IMR-90 (cell line): ENCODE results near the gene MPZL1. TPM values are rescaled to one million over a fixed set of nuclear protein-coding genes. Genes with fewer than 3 reads are reported as not detected.

Source experiments
- ATAC-seq: fragments of 200-7000 bp; cut with Tn5 transposase; 2 replicates; pipeline ENCODE4 v1.9.1; 2020; ENCODE audit warnings: low read depth, mild to moderate bottlenecking, moderate library complexity
- BruUV-seq: library from RNA; stranded (reverse); fragments of 400-500 nt; replicated peaks from 2 replicates; lab custom pipeline; 2021; lab: Mats Ljungman, UMichigan
- CTCF ChIA-PET: fragments of 300-600 bp; formaldehyde crosslinking; extraction: SDS; loops from one replicate; lab custom pipeline; 2021; ENCODE audit warnings: antibody characterized with exemption; lab: Yijun Ruan, JAX
- POLR2A ChIA-PET: fragments of 300-600 bp; sonication (Branson Sonifier 250); formaldehyde crosslinking; loops from one replicate; lab custom pipeline; 2022; ENCODE audit warnings: antibody characterized with exemption; ENCODE audit not compliant: unreplicated experiment; lab: Charles Lee
- DNase-seq: peaks from one replicate; pipeline ENCODE4 v3.0.0; 2013
- H2AFZ ChIP-seq: replicated peaks from 2 replicates; pipeline ENCODE3; 2013; ENCODE audit warnings: low read length, mild to moderate bottlenecking; ENCODE audit not compliant: poor library complexity
- H2AK5ac ChIP-seq: 2 replicates; pipeline ENCODE4 v1.6.1; 2013; ENCODE audit warnings: low read depth, low read length, inconsistent platforms
- H2AK9ac ChIP-seq: replicated peaks from 2 replicates; pipeline ENCODE3; 2013; ENCODE audit warnings: mild to moderate bottlenecking, low read depth, low read length, moderate library complexity; ENCODE audit not compliant: poor library complexity
- H2BK120ac ChIP-seq: 2 replicates; pipeline ENCODE4 v1.6.1; 2013; ENCODE audit warnings: low read depth, low read length, inconsistent platforms
- H2BK15ac ChIP-seq: 3 replicates; pipeline ENCODE4 v1.6.1; 2013; ENCODE audit warnings: low read depth, low read length, inconsistent platforms
- H2BK20ac ChIP-seq: 2 replicates; pipeline ENCODE4 v1.6.1; 2013; ENCODE audit warnings: low read depth, mild to moderate bottlenecking, inconsistent platforms, low read length, moderate library complexity
- H2BK5ac ChIP-seq: 2 replicates; pipeline ENCODE4 v1.6.1; 2013; ENCODE audit warnings: mild to moderate bottlenecking, low read depth, low read length, inconsistent platforms; ENCODE audit not compliant: poor library complexity, severe bottlenecking
- H3K14ac ChIP-seq: replicated peaks from 2 replicates; pipeline ENCODE4 v1.6.1; 2013; ENCODE audit warnings: low read depth, low read length, inconsistent platforms
- H3K18ac ChIP-seq: 2 replicates; pipeline ENCODE4 v1.6.1; 2013; ENCODE audit warnings: low read depth, low read length, control low read depth
- H3K23ac ChIP-seq: 2 replicates; pipeline ENCODE4 v1.6.1; 2013; ENCODE audit warnings: low read depth, low read length, inconsistent platforms
- H3K27ac ChIP-seq: 2 replicates; pipeline ENCODE4 v1.5.1; 2013; ENCODE audit warnings: mild to moderate bottlenecking, control low read depth, low read length; ENCODE audit not compliant: insufficient read depth
- H3K27me3 ChIP-seq: 2 replicates; pipeline ENCODE4 v1.6.1; 2013; ENCODE audit warnings: low read length; ENCODE audit not compliant: control insufficient read depth, insufficient read depth
- H3K36me3 ChIP-seq: 2 replicates; pipeline ENCODE4 v1.6.1; 2013; ENCODE audit warnings: low read length, mixed read lengths; ENCODE audit not compliant: control insufficient read depth, insufficient read depth
- H3K4ac ChIP-seq: 2 replicates; pipeline ENCODE4 v1.6.1; 2013; ENCODE audit warnings: low read depth, low read length, inconsistent platforms
- H3K4me1 ChIP-seq: 2 replicates; pipeline ENCODE4 v1.6.1; 2013; ENCODE audit warnings: low read length, mixed read lengths; ENCODE audit not compliant: control insufficient read depth, insufficient read depth
- H3K4me2 ChIP-seq: 2 replicates; pipeline ENCODE4 v1.6.1; 2013; ENCODE audit warnings: low read depth, mild to moderate bottlenecking, control low read depth, low read length, moderate library complexity
- H3K4me3 ChIP-seq: 2 replicates; pipeline ENCODE4 v1.5.1; 2013; ENCODE audit warnings: low read depth, mild to moderate bottlenecking, control low read depth, low read length, moderate library complexity; ENCODE audit not compliant: insufficient read depth
- H3K56ac ChIP-seq: 2 replicates; pipeline ENCODE4 v1.6.1; 2013; ENCODE audit warnings: low read length, inconsistent platforms; ENCODE audit not compliant: insufficient read depth; ENCODE audit errors: extremely low read depth
- H3K79me1 ChIP-seq, 2 experiments: 2 replicates each; pipeline ENCODE4 v1.6.1; 2013; ENCODE audit warnings: low read length in 2 of 2, inconsistent platforms in 1 of 2, low read depth in 1 of 2
- H3K9ac ChIP-seq: 2 replicates; pipeline ENCODE4 v1.6.1; 2013; ENCODE audit warnings: low read depth, low read length, control low read depth
- H3K9me1 ChIP-seq: 2 replicates; pipeline ENCODE4 v1.6.1; 2013; ENCODE audit warnings: low read length, inconsistent platforms; ENCODE audit not compliant: insufficient read depth
- H3K9me3 ChIP-seq: 2 replicates; pipeline ENCODE4 v1.6.1; 2013; ENCODE audit warnings: low read length; ENCODE audit not compliant: control insufficient read depth, insufficient read depth
- H4K20me1 ChIP-seq: 2 replicates; pipeline ENCODE4 v1.6.1; 2013; ENCODE audit warnings: low read length, inconsistent platforms; ENCODE audit not compliant: insufficient read depth
- H4K5ac ChIP-seq: 2 replicates; pipeline ENCODE4 v1.6.1; 2013; ENCODE audit warnings: mild to moderate bottlenecking, low read depth, low read length, control low read depth
- H4K8ac ChIP-seq, 2 experiments: 2 replicates each; pipeline ENCODE4 v1.6.1; 2013; ENCODE audit warnings: low read depth in 2 of 2, low read length in 2 of 2, control low read depth in 1 of 2, inconsistent platforms in 1 of 2
- H4K91ac ChIP-seq: 2 replicates; pipeline ENCODE4 v1.6.1; 2013; ENCODE audit warnings: low read depth, low read length, inconsistent platforms; ENCODE audit not compliant: insufficient read depth
- BHLHE40 ChIP-seq: fragments of 150-350 bp; IDR thresholded peaks from 2 replicates; pipeline ENCODE4 v1.6.1; 2016; ENCODE audit warnings: mild to moderate bottlenecking, low read depth, low read length
- CEBPB ChIP-seq: IDR thresholded peaks from 2 replicates; pipeline ENCODE4 v1.6.1; 2012; ENCODE audit warnings: low read depth, low read length, improper control_type of control experiment
- CHD1 ChIP-seq: IDR thresholded peaks from 2 replicates; pipeline ENCODE4 v1.6.1; 2012; ENCODE audit warnings: low read depth, low read length, improper control_type of control experiment
- FOS ChIP-seq: fragments of 150-350 bp; IDR thresholded peaks from 2 replicates; pipeline ENCODE4 v1.6.1; 2016; ENCODE audit warnings: low read depth, low read length
- MAFK ChIP-seq: IDR thresholded peaks from 2 replicates; pipeline ENCODE4 v1.6.1; 2012; ENCODE audit warnings: low read depth, low read length, improper control_type of control experiment
- MAZ ChIP-seq: IDR thresholded peaks from 2 replicates; pipeline ENCODE4 v1.6.1; 2012; ENCODE audit warnings: low read depth, mild to moderate bottlenecking, low read length, improper control_type of control experiment, moderate library complexity, borderline replicate concordance
- MXI1 ChIP-seq: IDR thresholded peaks from 2 replicates; pipeline ENCODE4 v1.6.1; 2012; ENCODE audit warnings: low read depth, mild to moderate bottlenecking, low read length, moderate library complexity, borderline replicate concordance
- POLR2A ChIP-seq: IDR thresholded peaks from 2 replicates; pipeline ENCODE4 v1.6.1; 2012; ENCODE audit warnings: mild to moderate bottlenecking, low read depth, low read length
- RAD21 ChIP-seq: IDR thresholded peaks from 2 replicates; pipeline ENCODE4 v1.6.1; 2012; ENCODE audit warnings: low read length, improper control_type of control experiment
- RCOR1 ChIP-seq: IDR thresholded peaks from 2 replicates; pipeline ENCODE4 v1.6.1; 2012; ENCODE audit warnings: mild to moderate bottlenecking, low read length, improper control_type of control experiment; ENCODE audit not compliant: insufficient replicate concordance
- RFX5 ChIP-seq: IDR thresholded peaks from 2 replicates; pipeline ENCODE4 v1.8.0; 2012; ENCODE audit warnings: low read depth, mild to moderate bottlenecking, low read length, moderate library complexity
- SMC3 ChIP-seq: fragments of 150-350 bp; IDR thresholded peaks from 2 replicates; pipeline ENCODE4 v1.6.1; 2016; ENCODE audit warnings: low read depth, mild to moderate bottlenecking, antibody characterized with exemption, low read length, moderate library complexity
- WGBS, 2 experiments: methylation state at CpG; one replicate each; pipeline versions ENCODE4 v1.1.5 to v1.1.7; 2013; ENCODE audit warnings: missing lambda C conversion rate in 2 of 2; ENCODE audit not compliant: insufficient read length in 1 of 2; ENCODE audit errors: extremely low coverage in 2 of 2; 5-methylcytosine and 5-hydroxymethylcytosine counted together
- dilution Hi-C: fragments of 300-500 bp; cut with HindIII; formaldehyde crosslinking; loops from one replicate; pipeline ENCODE4 v1.14.3; 2018; ENCODE audit warnings: low sequenced_read_pairs; ENCODE audit not compliant: unreplicated experiment
- in situ Hi-C: fragments of 300-500 bp; cut with MboI; formaldehyde crosslinking; loops from 3 replicates; pipeline ENCODE4 v1.14.3; 2019; ENCODE audit warnings: low sequenced_read_pairs, inconsistent platforms, mixed read lengths
- intact Hi-C: fragments of 100-400 bp; cut with micrococcal nuclease; formaldehyde crosslinking; loops from 2 replicates; pipeline ENCODE4 v1.10.0; 2022
- polyA plus RNA-seq, 3 experiments: library from polyadenylated mRNA; depleted of rRNA; stranded (reverse); fragments of >200 nt; gene quantifications; 2 replicates each; pipeline ENCODE4 v1.2.3, GENCODE V29; 2012; ENCODE audit warnings: low replicate concordance in 1 of 3
- total RNA-seq: library from RNA; depleted of rRNA; stranded (reverse); fragments of >200 nt; gene quantifications from 2 replicates; pipeline ENCODE4 v1.2.3, GENCODE V29; 2012
- TF ChIP-seq, protein P1 (sequence below): conservative IDR thresholded peaks from 2 replicates; pipeline ENCODE4 v1.5.1; 2012; ENCODE audit warnings: mild to moderate bottlenecking, low read depth, low read length, improper control_type of control experiment
- TF ChIP-seq, protein P2 (sequence below): fragments of 150-350 bp; IDR thresholded peaks from 2 replicates; pipeline ENCODE4 v1.6.1; 2016; ENCODE audit warnings: low read depth, mild to moderate bottlenecking, low read length, moderate library complexity, borderline replicate concordance
- TF ChIP-seq, protein P3 (sequence below): fragments of 150-350 bp; IDR thresholded peaks from 2 replicates; pipeline ENCODE4 v1.6.1; 2017; ENCODE audit warnings: mild to moderate bottlenecking, antibody characterized with exemption, low read length, low read depth

MPZL1 gene
- total and polyA plus RNA-seq, 2 of the 4 experiments (the other 2 are of a cell fraction) = 55.3 to 87.3 TPM

DNA sequence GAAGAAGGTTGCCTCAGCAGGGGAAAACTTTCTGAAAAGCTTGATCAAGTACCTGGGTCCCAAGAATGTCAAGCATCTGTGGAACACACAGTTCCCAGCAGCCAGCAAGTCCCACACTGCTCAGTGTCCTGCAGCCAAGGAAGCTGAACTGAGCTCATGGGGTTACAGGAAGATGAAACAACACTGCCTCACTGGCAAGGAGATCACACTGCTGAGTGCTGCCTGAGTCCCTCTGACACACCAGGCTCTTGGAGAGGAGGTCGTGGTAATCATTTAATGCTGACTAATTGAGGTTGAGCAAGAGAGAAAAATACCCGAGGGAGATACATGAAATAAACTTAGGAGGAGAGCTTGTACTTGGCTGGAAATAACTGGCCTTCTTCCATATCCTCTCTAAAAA, 75.2 kb downstream of the MPZL1 start:
- Histone ChIP-seq H3K36me3 (0 out of 2 replicates have a peak, but pooled peaks cover 1% of the 10 kb centered on the region), H4K8ac (peak overlapping the region in 1 of 2 experiments; percentile 77; a peak in 1 of 4 replicates), H2AK9ac (peak overlapping the region; percentile 22), H3K4me1 (peaks cover 16% of the 10 kb centered on the region), H3K79me1 (peaks cover 0 to 28% of the 10 kb centered on the region in 2 experiments; a peak in 2 of 4 replicates), H2AFZ (peak overlapping the region; percentile 39), H3K4ac (peak overlapping the region; percentile 44), H3K9me1 (peaks cover 12% of the 10 kb centered on the region), H3K9me3 (no peaks in the 10 kb centered on the region), H2AK5ac (0 out of 2 replicates have a peak overlapping the region, but pooled peaks have one; percentile 2), H2BK120ac (peak overlapping the region; percentile 45), H3K9ac (no peak overlapping the region), H4K91ac (no peak overlapping the region), H3K14ac (peak overlapping the region; percentile 38), H2BK20ac (0 out of 2 replicates have a peak overlapping the region, but pooled peaks have one; percentile 38), H3K27me3 (no peaks in the 10 kb centered on the region), H3K27ac (peak overlapping the region; percentile 18), H3K18ac (no peak overlapping the region), H2BK5ac (peak overlapping the region; percentile 56), H4K5ac (no peak overlapping the region), H2BK15ac (no peak overlapping the region; the same call in 2 of the 3 replicates), H3K4me2 (peak overlapping the region; percentile 2), H4K20me1 (peaks cover 3% of the 10 kb centered on the region), H3K56ac (no peak overlapping the region), H3K23ac (peak overlapping the region; percentile 30; the same call in 1 of the 2 replicates), H3K4me3 (no peak overlapping the region)
- no CpG with 5 or more reads among the region's 2 CpGs for WGBS, 2 experiments
- intact Hi-C loops (no loop called here), in situ Hi-C loops (loop anchor here (5.0 kb wide), 1 partner anchor 75 kb away; the partner anchor contains the start of gene MPZL1), dilution Hi-C loops (no loop called here)
- BruUV-seq = no TSS peak
- ATAC-seq (peak; percentile 92), DNase-seq (peak; percentile 99)
- POLR2A ChIA-PET = interaction anchor here (0.7 kb wide), 1 partner anchor 83 kb away, joined by 3 read pairs; no protein-coding TSS in a partner anchor
- CTCF ChIA-PET = interaction anchor here (0.6 to 1.9 kb wide), 8 partner anchors 10 to 1833 kb away, joined by 3 to 6 read pairs (median 3); no protein-coding TSS in a partner anchor
- TF ChIP-seq CHD1 (no peak), MAFK (peak; percentile 82), RAD21 (peak; percentile 50), POLR2A (peak; percentile 53; the same call in 1 of the 2 replicates), RFX5 (no peak), MAZ (no peak), FOS (peak; percentile 81), BHLHE40 (peak; percentile 56; the same call in 1 of the 2 replicates), MXI1 (peak; percentile 51; the same call in 1 of the 2 replicates), SMC3 (no peak; the same call in 1 of the 2 replicates), RCOR1 (no peak), CEBPB (peak; percentile 98)
- TF ChIP-seq, protein P1, sequence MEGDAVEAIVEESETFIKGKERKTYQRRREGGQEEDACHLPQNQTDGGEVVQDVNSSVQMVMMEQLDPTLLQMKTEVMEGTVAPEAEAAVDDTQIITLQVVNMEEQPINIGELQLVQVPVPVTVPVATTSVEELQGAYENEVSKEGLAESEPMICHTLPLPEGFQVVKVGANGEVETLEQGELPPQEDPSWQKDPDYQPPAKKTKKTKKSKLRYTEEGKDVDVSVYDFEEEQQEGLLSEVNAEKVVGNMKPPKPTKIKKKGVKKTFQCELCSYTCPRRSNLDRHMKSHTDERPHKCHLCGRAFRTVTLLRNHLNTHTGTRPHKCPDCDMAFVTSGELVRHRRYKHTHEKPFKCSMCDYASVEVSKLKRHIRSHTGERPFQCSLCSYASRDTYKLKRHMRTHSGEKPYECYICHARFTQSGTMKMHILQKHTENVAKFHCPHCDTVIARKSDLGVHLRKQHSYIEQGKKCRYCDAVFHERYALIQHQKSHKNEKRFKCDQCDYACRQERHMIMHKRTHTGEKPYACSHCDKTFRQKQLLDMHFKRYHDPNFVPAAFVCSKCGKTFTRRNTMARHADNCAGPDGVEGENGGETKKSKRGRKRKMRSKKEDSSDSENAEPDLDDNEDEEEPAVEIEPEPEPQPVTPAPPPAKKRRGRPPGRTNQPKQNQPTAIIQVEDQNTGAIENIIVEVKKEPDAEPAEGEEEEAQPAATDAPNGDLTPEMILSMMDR = peak; percentile 22; the same call in 1 of the 2 replicates
- TF ChIP-seq, protein P2, sequence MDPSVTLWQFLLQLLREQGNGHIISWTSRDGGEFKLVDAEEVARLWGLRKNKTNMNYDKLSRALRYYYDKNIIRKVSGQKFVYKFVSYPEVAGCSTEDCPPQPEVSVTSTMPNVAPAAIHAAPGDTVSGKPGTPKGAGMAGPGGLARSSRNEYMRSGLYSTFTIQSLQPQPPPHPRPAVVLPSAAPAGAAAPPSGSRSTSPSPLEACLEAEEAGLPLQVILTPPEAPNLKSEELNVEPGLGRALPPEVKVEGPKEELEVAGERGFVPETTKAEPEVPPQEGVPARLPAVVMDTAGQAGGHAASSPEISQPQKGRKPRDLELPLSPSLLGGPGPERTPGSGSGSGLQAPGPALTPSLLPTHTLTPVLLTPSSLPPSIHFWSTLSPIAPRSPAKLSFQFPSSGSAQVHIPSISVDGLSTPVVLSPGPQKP = no peak
- TF ChIP-seq, protein P3, sequence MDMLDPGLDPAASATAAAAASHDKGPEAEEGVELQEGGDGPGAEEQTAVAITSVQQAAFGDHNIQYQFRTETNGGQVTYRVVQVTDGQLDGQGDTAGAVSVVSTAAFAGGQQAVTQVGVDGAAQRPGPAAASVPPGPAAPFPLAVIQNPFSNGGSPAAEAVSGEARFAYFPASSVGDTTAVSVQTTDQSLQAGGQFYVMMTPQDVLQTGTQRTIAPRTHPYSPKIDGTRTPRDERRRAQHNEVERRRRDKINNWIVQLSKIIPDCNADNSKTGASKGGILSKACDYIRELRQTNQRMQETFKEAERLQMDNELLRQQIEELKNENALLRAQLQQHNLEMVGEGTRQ = no peak
